Subcutaneous abdominal adipose tissue (tissue), 5 donors: ENCODE measurements around the gene RIC8B.

ENCODE experiments used
- H3K27ac ChIP-seq: one replicate; pipeline ENCODE4 v1.7.0; 2013; ENCODE audit warnings: low read depth, mild to moderate bottlenecking, inconsistent platforms, low read length, moderate library complexity
- H3K27me3 ChIP-seq, 5 donors: one replicate each; pipeline ENCODE4 v1.7.0; 2013; ENCODE audit warnings: low read length in 5 of 5, inconsistent platforms in 1 of 5; ENCODE audit not compliant: control insufficient read depth in 5 of 5, insufficient read depth in 4 of 5
- H3K36me3 ChIP-seq, 5 donors: one replicate each; pipeline ENCODE4 v1.7.0; 2013; ENCODE audit warnings: low read length in 5 of 5; ENCODE audit not compliant: control insufficient read depth in 5 of 5, insufficient read depth in 5 of 5
- H3K4me1 ChIP-seq, 5 donors: one replicate each; pipeline ENCODE4 v1.7.0; 2013; ENCODE audit warnings: low read length in 5 of 5, mild to moderate bottlenecking in 3 of 5, moderate library complexity in 1 of 5; ENCODE audit not compliant: control insufficient read depth in 5 of 5, insufficient read depth in 5 of 5
- H3K4me3 ChIP-seq, 5 donors: one replicate each; pipeline ENCODE4 v1.7.0; 2013; ENCODE audit warnings: low read length in 5 of 5, low read depth in 1 of 5
- H3K9ac ChIP-seq, 5 donors: one replicate each; pipeline ENCODE4 v1.7.0; 2013; ENCODE audit warnings: low read length in 5 of 5, mild to moderate bottlenecking in 4 of 5, moderate library complexity in 3 of 5
- H3K9me3 ChIP-seq, 5 donors: one replicate each; pipeline ENCODE4 v1.7.0; 2013; ENCODE audit warnings: low read length in 5 of 5; ENCODE audit not compliant: control insufficient read depth in 5 of 5
- donor health status: healthy.
- donor health status: healthy.
- donor health status: healthy.
- donor health status: healthy.
- donor health status: healthy.

The RIC8B gene

DNA sequence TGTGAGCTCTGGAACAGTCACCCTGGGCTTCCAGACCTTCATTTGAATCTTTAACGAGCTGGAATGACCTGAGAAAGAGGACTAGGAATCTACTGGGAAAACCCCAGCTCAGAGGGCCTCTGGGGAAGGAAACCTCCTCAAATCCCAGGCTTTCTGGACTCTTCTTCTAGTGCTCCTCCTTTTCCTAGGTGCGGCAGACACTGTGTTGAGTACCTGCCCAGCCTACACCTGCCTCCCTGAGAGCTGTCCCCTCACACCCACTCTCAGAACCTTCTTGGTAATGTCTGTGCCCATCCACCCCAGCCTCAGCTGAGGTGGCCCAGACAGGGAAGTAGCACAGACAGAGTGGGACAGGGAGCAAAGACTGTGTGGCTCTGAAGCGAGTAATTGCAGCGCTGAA is 133.4 kb downstream of the RIC8B start:
- Histone ChIP-seq H3K4me3 (no peak overlapping the region), H3K9ac (no peak overlapping the region), H3K4me1 (peaks cover 0 to 10% (median 8%) of the 10 kb centered on the region in 5 donors), H3K9me3 (no peaks in the 10 kb centered on the region), H3K36me3 (no peaks in the 10 kb centered on the region), H3K27me3 (peaks cover 0 to 31% (median 7%) of the 10 kb centered on the region in 5 donors), H3K27ac (no peak overlapping the region)

DNA sequence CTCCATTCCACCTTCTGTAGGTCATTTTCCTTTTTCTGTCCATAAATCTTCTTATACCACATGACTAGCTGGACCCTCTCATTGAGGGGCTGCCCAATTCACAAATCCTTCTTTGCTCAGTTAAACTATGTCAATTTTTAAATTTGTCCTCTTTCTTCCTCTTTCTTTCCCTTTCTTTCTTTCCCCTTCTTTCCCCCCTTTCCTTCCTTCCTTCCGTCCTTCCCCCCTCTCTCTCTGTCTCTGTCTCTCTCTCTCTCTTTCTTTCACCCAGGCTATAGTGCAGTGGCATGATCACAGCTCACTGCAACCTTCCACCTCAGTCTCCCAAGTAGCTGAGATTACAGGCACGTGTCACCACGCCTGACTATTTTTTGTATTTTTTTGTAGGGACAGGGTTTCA is 134.1 kb downstream of the RIC8B start:
- Histone ChIP-seq H3K4me1 (peaks cover 0 to 3% (median 2%) of the 10 kb centered on the region in 5 donors), H3K27me3 (peaks cover 0 to 33% (median 12%) of the 10 kb centered on the region in 5 donors), H3K9me3 (no peaks in the 10 kb centered on the region), H3K27ac (no peak overlapping the region), H3K9ac (no peak overlapping the region), H3K36me3 (no peaks in the 10 kb centered on the region), H3K4me3 (no peak overlapping the region)

- peaks cover 4 to 37% (median 13%) of the 10 kb centered on the region in 5 donors for H3K27me3 ChIP-seq
- H3K4me1 ChIP-seq: no peaks in the 10 kb centered on the region
- H3K9me3 ChIP-seq: no peaks in the 10 kb centered on the region
- no peaks in the 10 kb centered on the region for H3K36me3 ChIP-seq
- H3K27ac ChIP-seq: no peak overlapping the region
- no peak overlapping the region for H3K9ac ChIP-seq
- H3K4me3 ChIP-seq: no peak overlapping the region
Observed at GRCh38 chr12:106910202-106910601, 135.7 kb downstream of the RIC8B start.

DNA sequence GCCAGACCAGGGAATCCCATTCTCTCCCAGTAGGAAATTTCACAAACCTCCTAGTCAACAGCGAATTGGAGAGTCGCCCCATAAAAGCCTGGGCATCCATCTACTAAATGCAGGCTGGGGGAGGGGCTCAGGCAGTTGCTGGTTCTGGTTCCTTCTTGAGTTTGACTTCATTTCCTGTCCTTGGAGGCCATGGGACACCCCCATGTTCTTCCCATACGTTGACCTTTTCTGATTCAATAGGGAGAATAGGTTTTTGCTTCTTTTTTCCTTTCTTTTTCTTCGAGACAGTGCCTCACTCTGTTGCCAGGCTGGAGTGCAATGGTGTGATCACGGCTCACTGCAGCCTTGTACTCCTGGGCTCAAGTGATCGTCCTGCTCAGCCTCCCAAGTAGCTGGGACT is 137.1 kb downstream of the RIC8B start:
- Histone ChIP-seq H3K4me3 (no peak overlapping the region), H3K9me3 (no peaks in the 10 kb centered on the region), H3K36me3 (no peaks in the 10 kb centered on the region), H3K27me3 (peaks cover 4 to 42% (median 13%) of the 10 kb centered on the region in 5 donors), H3K9ac (no peak overlapping the region), H3K27ac (no peak overlapping the region), H3K4me1 (no peaks in the 10 kb centered on the region)

DNA sequence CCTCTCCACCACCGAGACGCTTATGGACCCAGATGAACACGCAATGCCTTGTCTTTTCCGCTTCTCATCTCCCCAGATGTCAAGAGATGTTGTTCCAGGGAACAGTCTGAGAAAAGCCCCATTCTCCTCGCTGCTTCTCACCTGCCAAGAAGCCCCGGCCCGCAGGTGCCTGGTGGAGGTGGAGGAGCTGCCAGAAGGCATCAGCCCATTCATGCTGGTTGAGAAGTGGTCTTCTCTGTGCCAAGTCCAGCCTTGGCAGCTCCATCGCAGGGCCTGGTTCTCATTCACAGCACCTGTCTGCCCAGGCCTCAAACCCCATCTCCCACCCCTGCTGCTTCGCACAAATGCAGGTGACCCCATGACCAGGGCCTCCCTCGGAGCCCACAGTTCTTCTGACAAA is 139.0 kb downstream of the RIC8B start:
- Histone ChIP-seq H3K36me3 (no peaks in the 10 kb centered on the region), H3K4me1 (no peaks in the 10 kb centered on the region), H3K9me3 (no peaks in the 10 kb centered on the region), H3K9ac (no peak overlapping the region), H3K4me3 (no peak overlapping the region), H3K27me3 (peaks cover 4 to 47% (median 12%) of the 10 kb centered on the region in 5 donors), H3K27ac (no peak overlapping the region)

GRCh38 chr12:106914796-106915634 is 140.5 kb downstream of the RIC8B start:
- Histone ChIP-seq H3K27ac (no peak overlapping the region), H3K4me1 (peaks cover 0 to 5% (median 0%) of the 10 kb centered on the region in 5 donors), H3K4me3 (no peak overlapping the region), H3K9me3 (no peaks in the 10 kb centered on the region), H3K27me3 (peaks cover 0 to 36% (median 12%) of the 10 kb centered on the region in 5 donors), H3K9ac (no peak overlapping the region), H3K36me3 (no peaks in the 10 kb centered on the region)

GRCh38 chr12:106915635-106916026 is 141.1 kb downstream of the RIC8B start:
- Histone ChIP-seq H3K4me3 (no peak overlapping the region), H3K36me3 (no peaks in the 10 kb centered on the region), H3K4me1 (peaks cover 0 to 5% (median 0%) of the 10 kb centered on the region in 5 donors), H3K27me3 (peaks cover 0 to 36% (median 12%) of the 10 kb centered on the region in 5 donors), H3K27ac (no peak overlapping the region), H3K9me3 (no peaks in the 10 kb centered on the region), H3K9ac (no peak overlapping the region)

- peaks cover 0 to 5% (median 0%) of the 10 kb centered on the region in 5 donors for H3K4me1 ChIP-seq
- no peak overlapping the region for H3K9ac ChIP-seq
- H3K36me3 ChIP-seq: no peaks in the 10 kb centered on the region
- H3K27ac ChIP-seq: no peak overlapping the region
- no peak overlapping the region for H3K4me3 ChIP-seq
- peaks cover 0 to 29% (median 10%) of the 10 kb centered on the region in 5 donors for H3K27me3 ChIP-seq
- no peaks in the 10 kb centered on the region for H3K9me3 ChIP-seq
Observed at GRCh38 chr12:106917503-106917902, 143.0 kb downstream of the RIC8B start.

GRCh38 chr12:106918746-106919145 is 144.3 kb downstream of the RIC8B start:
- no peak overlapping the region for H3K27ac ChIP-seq

DNA sequence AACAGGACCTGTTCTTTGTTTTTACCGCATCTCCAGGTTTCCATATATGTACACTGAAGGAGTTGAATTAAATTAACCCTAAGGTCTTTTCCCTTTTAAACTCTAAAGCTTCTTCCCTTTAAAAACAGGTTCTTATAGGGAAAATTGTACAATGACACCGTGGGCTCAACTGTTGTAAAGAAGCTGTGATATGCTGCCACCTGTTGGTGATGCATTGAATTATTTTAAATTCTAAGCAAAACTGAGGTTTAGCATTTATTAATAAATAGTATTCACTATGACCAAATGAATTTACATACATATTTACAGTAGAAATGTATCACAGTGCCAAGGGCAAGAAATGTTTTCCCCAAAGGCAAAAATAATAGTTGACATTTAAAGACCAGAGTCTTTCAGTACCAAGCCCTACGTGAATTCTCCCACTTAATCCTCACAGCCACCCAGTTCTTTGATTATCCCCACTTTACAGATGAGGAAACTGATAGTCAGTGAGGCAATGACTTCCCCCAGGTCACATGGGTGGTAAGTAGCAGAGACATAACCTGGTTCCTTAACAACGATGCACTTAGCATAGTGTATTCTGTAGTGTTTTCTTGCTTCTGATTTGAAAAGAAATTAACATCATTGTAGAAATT is 145.5 kb downstream of the RIC8B start:
- Histone ChIP-seq H3K27ac (no peak overlapping the region), H3K4me3 (no peak overlapping the region), H3K36me3 (no peaks in the 10 kb centered on the region), H3K4me1 (peaks cover 0 to 5% (median 0%) of the 10 kb centered on the region in 5 donors), H3K27me3 (peaks cover 0 to 18% (median 0%) of the 10 kb centered on the region in 5 donors), H3K9ac (no peak overlapping the region), H3K9me3 (no peaks in the 10 kb centered on the region)

More at GRCh38 chr12:106918746-106919145, 144.3 kb downstream of the RIC8B start:
- no peaks in the 10 kb centered on the region for H3K9me3 ChIP-seq
- no peak overlapping the region for H3K9ac ChIP-seq
- no peaks in the 10 kb centered on the region for H3K36me3 ChIP-seq
- H3K4me3 ChIP-seq: no peak overlapping the region
- H3K27me3 ChIP-seq: peaks cover 0 to 21% (median 4%) of the 10 kb centered on the region in 5 donors
- peaks cover 0 to 5% (median 0%) of the 10 kb centered on the region in 5 donors for H3K4me1 ChIP-seq
